SK-N-SH (cell line): ENCODE measurements around the gene OR4S2. TPM values are rescaled to one million over a fixed set of nuclear protein-coding genes. Genes with fewer than 3 reads are reported as not detected.

Experiments
- CTCF ChIA-PET: fragments of 300-600, 350-600 bp; formaldehyde crosslinking; extraction: SDS; loops from one replicate; lab custom pipeline; 2021; lab: Yijun Ruan, JAX
- POLR2A ChIA-PET: fragments of 350-600 bp; sonication (Branson Sonifier 250); formaldehyde crosslinking; extraction: SDS; loops from one replicate; lab custom pipeline; 2020; ENCODE audit warnings: antibody characterized with exemption, inconsistent platforms; lab: Yijun Ruan, JAX
- DNase-seq: peaks from one replicate; pipeline ENCODE4 v3.0.0; 2012
- H2AFZ ChIP-seq: fragments of 200-600 bp; sonication (generic); 2 replicates; pipeline ENCODE4 v1.8.1; 2016; ENCODE audit warnings: antibody characterized with exemption, mild to moderate bottlenecking, low read depth
- H3F3A ChIP-seq: fragments of 200-600 bp; sonication (generic); replicated peaks from 2 replicates; pipeline ENCODE3; 2016; ENCODE audit warnings: antibody characterized with exemption, mild to moderate bottlenecking; ENCODE audit not compliant: insufficient read depth
- H3K27ac ChIP-seq, 2 experiments: fragments of 200-500 bp in 1 of 2; fragments of 200-600 bp in 1 of 2; sonication (Bioruptor generic) in 1 of 2; sonication (generic), shearing (Covaris generic) in 1 of 2; 2 replicates each; pipeline versions ENCODE4 v1.5.1 to v1.6.1; 2014 to 2016; ENCODE audit warnings: low read depth in 2 of 2, inconsistent platforms in 1 of 2, low read length in 1 of 2, mild to moderate bottlenecking in 1 of 2, mixed read lengths in 1 of 2
- H3K27me3 ChIP-seq: fragments of 200-600 bp; sonication (generic), shearing (Covaris generic); 2 replicates; pipeline ENCODE4 v1.6.1; 2016; ENCODE audit warnings: mixed run types; ENCODE audit not compliant: insufficient read depth
- H3K36me3 ChIP-seq, 2 experiments: fragments of 200-500 bp in 1 of 2; fragments of 200-600 bp in 1 of 2; sonication (Bioruptor generic) in 1 of 2; sonication (generic) in 1 of 2; replicated peaks in 1 of 2; 2 replicates each; pipeline versions ENCODE3 to v1.5.1; 2014 to 2016; ENCODE audit warnings: low read length in 1 of 2, mild to moderate bottlenecking in 1 of 2; ENCODE audit not compliant: insufficient read depth in 2 of 2, control insufficient read depth in 1 of 2
- H3K4me1 ChIP-seq, 2 experiments: fragments of 200-500 bp in 1 of 2; fragments of 200-600 bp in 1 of 2; sonication (Bioruptor generic) in 1 of 2; sonication (generic), shearing (Covaris generic) in 1 of 2; 2 replicates each; pipeline versions ENCODE4 v1.5.1 to v1.6.1; 2014 to 2016; ENCODE audit warnings: low read depth in 1 of 2, low read length in 1 of 2, mixed run types in 1 of 2; ENCODE audit not compliant: insufficient read depth in 2 of 2, control insufficient read depth in 1 of 2
- H3K4me2 ChIP-seq: fragments of 200-600 bp; sonication (generic), shearing (Covaris generic); 2 replicates; pipeline ENCODE4 v1.6.1; 2017; ENCODE audit warnings: mixed run types
- H3K4me3 ChIP-seq, 2 experiments: fragments of 200-500 bp in 1 of 2; fragments of 200-600 bp in 1 of 2; sonication (Bioruptor generic) in 1 of 2; sonication (generic), shearing (Covaris generic) in 1 of 2; 2 replicates each; pipeline versions ENCODE4 v1.5.1 to v1.8.1; 2014 to 2016; ENCODE audit warnings: low read depth in 2 of 2, inconsistent platforms in 1 of 2, low read length in 1 of 2, mild to moderate bottlenecking in 1 of 2, mixed read lengths in 1 of 2, moderate library complexity in 1 of 2
- H3K79me2 ChIP-seq: fragments of 200-600 bp; sonication (generic); 2 replicates; pipeline ENCODE4 v1.8.1; 2017; ENCODE audit warnings: mild to moderate bottlenecking; ENCODE audit not compliant: insufficient read depth
- H3K9ac ChIP-seq: fragments of 200-600 bp; sonication (generic); 2 replicates; pipeline ENCODE4 v1.6.1; 2017; ENCODE audit warnings: mixed run types
- H3K9me2 ChIP-seq: fragments of 200-600 bp; sonication (generic); 2 replicates; pipeline ENCODE4 v1.6.1; 2017; ENCODE audit warnings: mixed run types
- H3K9me3 ChIP-seq: fragments of 200-600 bp; sonication (generic); 2 replicates; pipeline ENCODE4 v1.6.1; 2017; ENCODE audit warnings: mixed run types, mild to moderate bottlenecking, moderate library complexity
- H4K20me1 ChIP-seq: fragments of 200-600 bp; sonication (generic); 2 replicates; pipeline ENCODE4 v1.6.1; 2017; ENCODE audit warnings: mild to moderate bottlenecking, mixed run types; ENCODE audit not compliant: insufficient read depth
- EZH2phosphoT487 ChIP-seq: fragments of 200-600 bp; sonication (generic); IDR thresholded peaks from 2 replicates; pipeline ENCODE4 v1.6.1; 2017; ENCODE audit warnings: low read depth, mixed run types, mild to moderate bottlenecking, antibody characterized with exemption, moderate library complexity, borderline replicate concordance
- FOSL2 ChIP-seq: IDR thresholded peaks from 2 replicates; pipeline ENCODE4 v1.4.0; 2012; ENCODE audit warnings: low read depth, mild to moderate bottlenecking, moderate library complexity, borderline replicate concordance
- FOXJ3 ChIP-seq: sonication (generic); formaldehyde crosslinking; IDR thresholded peaks from 2 replicates; pipeline ENCODE4 v1.5.1; 2020; ENCODE audit warnings: mild to moderate bottlenecking, missing genetic modification reagents
- FOXM1 ChIP-seq: IDR thresholded peaks from 2 replicates; pipeline ENCODE4 v1.4.0; 2012; ENCODE audit warnings: low read depth, mild to moderate bottlenecking
- MEF2A ChIP-seq: IDR thresholded peaks from 2 replicates; pipeline ENCODE4 v1.4.0; 2012; ENCODE audit warnings: low read depth, borderline replicate concordance
- MXI1 ChIP-seq: IDR thresholded peaks from 2 replicates; pipeline ENCODE4 v1.6.1; 2012; ENCODE audit warnings: mild to moderate bottlenecking, low read depth, low read length, improper control_type of control experiment
- POLR2AphosphoS5 ChIP-seq: IDR thresholded peaks from 2 replicates; pipeline ENCODE4 v1.6.1; 2012; ENCODE audit warnings: low read depth, low read length
- RFX5 ChIP-seq: IDR thresholded peaks from 2 replicates; pipeline ENCODE4 v1.6.1; 2012; ENCODE audit warnings: mild to moderate bottlenecking, improper control_type of control experiment, low read length
- SMC3 ChIP-seq: IDR thresholded peaks from 2 replicates; pipeline ENCODE4 v1.6.1; 2012; ENCODE audit warnings: low read depth, low read length, improper control_type of control experiment
- TAF1 ChIP-seq: IDR thresholded peaks from 2 replicates; pipeline ENCODE4 v1.6.1; 2012; ENCODE audit warnings: low read depth, mild to moderate bottlenecking, low read length, moderate library complexity, borderline replicate concordance
- YY1 ChIP-seq: IDR thresholded peaks from 2 replicates; pipeline ENCODE4 v1.4.0; 2012; ENCODE audit warnings: low read depth, mild to moderate bottlenecking
- WGBS: methylation state at CpG from one replicate; pipeline ENCODE4 v1.1.6; 2017; ENCODE audit warnings: low lambda C conversion rate; 5-methylcytosine and 5-hydroxymethylcytosine counted together
- polyA plus RNA-seq, 3 experiments: library from polyadenylated mRNA; depleted of rRNA; stranded (reverse); fragments of >200 nt; gene quantifications; 2 replicates each; pipeline ENCODE4 v1.2.3, GENCODE V29; 2012
- TF ChIP-seq, protein P1 (sequence below): IDR thresholded peaks from 2 replicates; pipeline ENCODE4 v1.6.1; 2012; ENCODE audit warnings: mild to moderate bottlenecking, low read depth, low read length, moderate library complexity
- TF ChIP-seq, protein P2 (sequence below): fragments of 150-350 bp; IDR thresholded peaks from 2 replicates; pipeline ENCODE4 v1.6.1; 2016; ENCODE audit warnings: mild to moderate bottlenecking, low read depth, low read length
- TF ChIP-seq, protein P3 (sequence below): fragments of 150-350 bp; IDR thresholded peaks from 2 replicates; pipeline ENCODE4 v1.6.1; 2017; ENCODE audit warnings: antibody characterized with exemption, low read length, low read depth, borderline replicate concordance
- TF ChIP-seq, protein P4 (sequence below): fragments of 200-600 bp; sonication (generic); IDR thresholded peaks from 2 replicates; pipeline ENCODE4 v1.6.1; 2017; ENCODE audit warnings: antibody characterized with exemption, mild to moderate bottlenecking, moderate library complexity

OR4S2 gene
- polyA plus RNA-seq, 1 of the 3 experiments (the other 2 are of a cell fraction) = not detected

DNA sequence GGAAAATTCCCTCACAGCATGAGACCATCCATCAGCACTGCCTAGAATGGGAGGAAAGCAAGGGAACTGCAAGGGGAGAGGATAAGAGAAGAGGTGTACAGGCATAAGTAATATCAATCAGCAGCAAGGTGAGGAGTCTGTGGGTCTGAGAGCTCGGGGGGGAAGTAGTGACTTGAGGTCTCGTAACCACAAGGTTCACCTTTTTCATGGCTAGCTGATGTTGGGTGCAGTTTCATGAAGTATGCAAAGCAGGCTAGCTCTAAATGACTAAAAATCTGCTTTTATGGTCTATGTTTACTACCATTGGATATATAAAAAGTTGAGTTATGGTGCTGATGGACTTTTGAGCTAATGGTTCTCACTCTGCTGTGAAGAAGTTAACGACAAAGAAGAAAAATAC, 49.7 kb downstream of the OR4S2 start:
- no peaks in the 10 kb centered on the region for H4K20me1 ChIP-seq
- WGBS = 13% methylated on average over 3 of the region's 3 CpGs
- no peak overlapping the region for H2AFZ ChIP-seq
- ChIA-PET CTCF (interaction anchor here (0.7 kb wide), 1 partner anchor 8 kb away, joined by 3 read pairs; no protein-coding TSS in a partner anchor), POLR2A (no interaction called here)
- no peaks in the 10 kb centered on the region for H3K9me3 ChIP-seq
- H3K4me1 ChIP-seq = no peaks in the 10 kb centered on the region
- H3K9ac ChIP-seq = no peak overlapping the region
- no peak overlapping the region for H3K4me3 ChIP-seq
- H3K79me2 ChIP-seq = no peaks in the 10 kb centered on the region
- no peaks in the 10 kb centered on the region for H3K27me3 ChIP-seq
- no peak for TF ChIP-seq MEF2A
- TF ChIP-seq, protein P1, sequence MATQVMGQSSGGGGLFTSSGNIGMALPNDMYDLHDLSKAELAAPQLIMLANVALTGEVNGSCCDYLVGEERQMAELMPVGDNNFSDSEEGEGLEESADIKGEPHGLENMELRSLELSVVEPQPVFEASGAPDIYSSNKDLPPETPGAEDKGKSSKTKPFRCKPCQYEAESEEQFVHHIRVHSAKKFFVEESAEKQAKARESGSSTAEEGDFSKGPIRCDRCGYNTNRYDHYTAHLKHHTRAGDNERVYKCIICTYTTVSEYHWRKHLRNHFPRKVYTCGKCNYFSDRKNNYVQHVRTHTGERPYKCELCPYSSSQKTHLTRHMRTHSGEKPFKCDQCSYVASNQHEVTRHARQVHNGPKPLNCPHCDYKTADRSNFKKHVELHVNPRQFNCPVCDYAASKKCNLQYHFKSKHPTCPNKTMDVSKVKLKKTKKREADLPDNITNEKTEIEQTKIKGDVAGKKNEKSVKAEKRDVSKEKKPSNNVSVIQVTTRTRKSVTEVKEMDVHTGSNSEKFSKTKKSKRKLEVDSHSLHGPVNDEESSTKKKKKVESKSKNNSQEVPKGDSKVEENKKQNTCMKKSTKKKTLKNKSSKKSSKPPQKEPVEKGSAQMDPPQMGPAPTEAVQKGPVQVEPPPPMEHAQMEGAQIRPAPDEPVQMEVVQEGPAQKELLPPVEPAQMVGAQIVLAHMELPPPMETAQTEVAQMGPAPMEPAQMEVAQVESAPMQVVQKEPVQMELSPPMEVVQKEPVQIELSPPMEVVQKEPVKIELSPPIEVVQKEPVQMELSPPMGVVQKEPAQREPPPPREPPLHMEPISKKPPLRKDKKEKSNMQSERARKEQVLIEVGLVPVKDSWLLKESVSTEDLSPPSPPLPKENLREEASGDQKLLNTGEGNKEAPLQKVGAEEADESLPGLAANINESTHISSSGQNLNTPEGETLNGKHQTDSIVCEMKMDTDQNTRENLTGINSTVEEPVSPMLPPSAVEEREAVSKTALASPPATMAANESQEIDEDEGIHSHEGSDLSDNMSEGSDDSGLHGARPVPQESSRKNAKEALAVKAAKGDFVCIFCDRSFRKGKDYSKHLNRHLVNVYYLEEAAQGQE = no peak
- no peak for TF ChIP-seq FOSL2
- no peak for TF ChIP-seq EZH2phosphoT487
- no peak for TF ChIP-seq MXI1
- TF ChIP-seq, protein P2, sequence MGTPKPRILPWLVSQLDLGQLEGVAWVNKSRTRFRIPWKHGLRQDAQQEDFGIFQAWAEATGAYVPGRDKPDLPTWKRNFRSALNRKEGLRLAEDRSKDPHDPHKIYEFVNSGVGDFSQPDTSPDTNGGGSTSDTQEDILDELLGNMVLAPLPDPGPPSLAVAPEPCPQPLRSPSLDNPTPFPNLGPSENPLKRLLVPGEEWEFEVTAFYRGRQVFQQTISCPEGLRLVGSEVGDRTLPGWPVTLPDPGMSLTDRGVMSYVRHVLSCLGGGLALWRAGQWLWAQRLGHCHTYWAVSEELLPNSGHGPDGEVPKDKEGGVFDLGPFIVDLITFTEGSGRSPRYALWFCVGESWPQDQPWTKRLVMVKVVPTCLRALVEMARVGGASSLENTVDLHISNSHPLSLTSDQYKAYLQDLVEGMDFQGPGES = no peak
- no peak for TF ChIP-seq POLR2AphosphoS5
- no peak for TF ChIP-seq RFX5
- TF ChIP-seq, protein P3, sequence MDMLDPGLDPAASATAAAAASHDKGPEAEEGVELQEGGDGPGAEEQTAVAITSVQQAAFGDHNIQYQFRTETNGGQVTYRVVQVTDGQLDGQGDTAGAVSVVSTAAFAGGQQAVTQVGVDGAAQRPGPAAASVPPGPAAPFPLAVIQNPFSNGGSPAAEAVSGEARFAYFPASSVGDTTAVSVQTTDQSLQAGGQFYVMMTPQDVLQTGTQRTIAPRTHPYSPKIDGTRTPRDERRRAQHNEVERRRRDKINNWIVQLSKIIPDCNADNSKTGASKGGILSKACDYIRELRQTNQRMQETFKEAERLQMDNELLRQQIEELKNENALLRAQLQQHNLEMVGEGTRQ = no peak
- no peak for TF ChIP-seq FOXJ3 (CRISPR knock-in tag)
- no peak for TF ChIP-seq FOXM1
- no peak for TF ChIP-seq SMC3
- no peak for DNase-seq
- no peak overlapping the region for H3K27ac ChIP-seq
- no peaks in the 10 kb centered on the region for H3F3A ChIP-seq
- H3K4me2 ChIP-seq = no peak overlapping the region
- no peaks in the 10 kb centered on the region for H3K36me3 ChIP-seq
- no peaks in the 10 kb centered on the region for H3K9me2 ChIP-seq

DNA sequence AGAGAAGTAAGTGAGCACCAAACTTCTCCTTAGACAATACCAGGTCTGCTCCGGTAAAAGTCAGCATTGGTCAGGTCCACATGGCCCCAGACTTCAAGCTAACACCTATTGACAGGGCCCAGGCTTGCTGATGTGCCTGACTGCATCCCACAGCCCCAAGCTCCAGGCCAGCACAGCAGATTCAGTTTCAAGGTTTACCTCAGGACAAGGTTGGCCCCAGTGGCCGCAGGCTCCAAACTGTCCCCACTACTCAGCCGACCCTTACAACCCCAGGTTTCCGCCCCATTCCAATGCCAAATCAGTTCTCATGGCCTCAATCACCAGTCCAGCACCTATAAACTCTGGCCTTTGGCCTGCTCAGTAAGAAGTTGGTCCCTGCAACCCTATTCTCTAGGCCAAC, 53.3 kb downstream of the OR4S2 start:
- CTCF ChIA-PET = no interaction called here
- no peak for TF ChIP-seq FOXJ3 (CRISPR knock-in tag)
- TF ChIP-seq, protein P4, sequence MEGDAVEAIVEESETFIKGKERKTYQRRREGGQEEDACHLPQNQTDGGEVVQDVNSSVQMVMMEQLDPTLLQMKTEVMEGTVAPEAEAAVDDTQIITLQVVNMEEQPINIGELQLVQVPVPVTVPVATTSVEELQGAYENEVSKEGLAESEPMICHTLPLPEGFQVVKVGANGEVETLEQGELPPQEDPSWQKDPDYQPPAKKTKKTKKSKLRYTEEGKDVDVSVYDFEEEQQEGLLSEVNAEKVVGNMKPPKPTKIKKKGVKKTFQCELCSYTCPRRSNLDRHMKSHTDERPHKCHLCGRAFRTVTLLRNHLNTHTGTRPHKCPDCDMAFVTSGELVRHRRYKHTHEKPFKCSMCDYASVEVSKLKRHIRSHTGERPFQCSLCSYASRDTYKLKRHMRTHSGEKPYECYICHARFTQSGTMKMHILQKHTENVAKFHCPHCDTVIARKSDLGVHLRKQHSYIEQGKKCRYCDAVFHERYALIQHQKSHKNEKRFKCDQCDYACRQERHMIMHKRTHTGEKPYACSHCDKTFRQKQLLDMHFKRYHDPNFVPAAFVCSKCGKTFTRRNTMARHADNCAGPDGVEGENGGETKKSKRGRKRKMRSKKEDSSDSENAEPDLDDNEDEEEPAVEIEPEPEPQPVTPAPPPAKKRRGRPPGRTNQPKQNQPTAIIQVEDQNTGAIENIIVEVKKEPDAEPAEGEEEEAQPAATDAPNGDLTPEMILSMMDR = no peak
- TF ChIP-seq YY1 = no peak
- TF ChIP-seq EZH2phosphoT487 = no peak
- TF ChIP-seq TAF1 = no peak
- no peak overlapping the region for H3K9ac ChIP-seq
- H3K9me2 ChIP-seq = no peaks in the 10 kb centered on the region
- H3F3A ChIP-seq = no peaks in the 10 kb centered on the region
- H3K4me3 ChIP-seq = no peak overlapping the region
- no peak overlapping the region for H3K27ac ChIP-seq
- DNase-seq = no peak
- no peak overlapping the region for H2AFZ ChIP-seq
- WGBS = 6% methylated on average over 4 of the region's 4 CpGs
- H3K4me2 ChIP-seq = no peak overlapping the region
- no peaks in the 10 kb centered on the region for H4K20me1 ChIP-seq
- no peaks in the 10 kb centered on the region for H3K27me3 ChIP-seq
- no peaks in the 10 kb centered on the region for H3K9me3 ChIP-seq
- no peaks in the 10 kb centered on the region for H3K4me1 ChIP-seq
- H3K36me3 ChIP-seq = no peaks in the 10 kb centered on the region
- no peaks in the 10 kb centered on the region for H3K79me2 ChIP-seq
- POLR2A ChIA-PET = no interaction called here
